Urinary bladder (tissue), 4 donors: ENCODE results near the gene ALK. TPM values are rescaled to one million over a fixed set of nuclear protein-coding genes. Genes with fewer than 3 reads are reported as not detected.

Experiments
- DNase-seq: peaks from one replicate; pipeline ENCODE4 v3.0.0-alpha.2; 2015; ENCODE audit errors: extremely low spot score
- H3K27ac ChIP-seq: one replicate; pipeline ENCODE4 v1.5.1; 2013; ENCODE audit warnings: low read depth, mild to moderate bottlenecking, moderate library complexity
- H3K36me3 ChIP-seq: one replicate; pipeline ENCODE4 v1.6.1; 2013; ENCODE audit warnings: mild to moderate bottlenecking, moderate library complexity; ENCODE audit not compliant: insufficient read depth
- H3K4me1 ChIP-seq: one replicate; pipeline ENCODE4 v1.6.1; 2013; ENCODE audit warnings: mild to moderate bottlenecking, moderate library complexity; ENCODE audit not compliant: insufficient read depth
- H3K4me3 ChIP-seq: one replicate; pipeline ENCODE4 v1.5.1; 2013; ENCODE audit warnings: low read depth, low read length
- WGBS: extraction: QIAGEN DNeasy Blood & Tissue Kit; methylation state at CpG from one replicate; pipeline ENCODE4 v1.1.7; 2013; 5-methylcytosine and 5-hydroxymethylcytosine counted together
- polyA plus RNA-seq: library from polyadenylated mRNA; stranded (reverse); fragments of 200-250 nt; gene quantifications from one replicate; pipeline ENCODE4 v1.2.3, GENCODE V29; 2013
- total RNA-seq: library from RNA; depleted of rRNA; stranded (reverse); fragments of >200 nt; gene quantifications from one replicate; pipeline ENCODE4 v1.2.3, GENCODE V29; 2014
- donor health status: healthy with polysubstance abuse.
- donor health status: healthy.

ALK gene
- total and polyA plus RNA-seq, 2 donors = 0.29 to 1.0 TPM

DNA sequence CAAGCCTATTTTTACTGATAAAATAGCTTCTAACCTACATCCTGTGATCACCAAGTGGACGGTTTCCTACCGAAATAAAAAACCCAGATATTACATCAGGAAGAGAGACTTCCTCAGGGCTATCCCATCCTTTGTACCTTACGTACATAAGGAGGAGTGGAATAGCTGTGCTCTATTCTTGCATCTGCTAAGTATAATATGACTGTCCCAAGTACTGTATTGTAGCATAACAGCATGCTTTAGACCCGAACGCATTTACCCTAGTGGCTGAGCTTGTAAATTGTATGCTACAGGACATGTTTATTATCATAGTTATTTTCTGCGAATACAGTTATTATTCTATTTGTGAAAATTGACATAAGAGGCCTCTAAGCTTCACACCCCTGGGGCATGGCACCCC, 503.8 kb downstream of the ALK start:
- Histone ChIP-seq H3K36me3 (no peaks in the 10 kb centered on the region), H3K4me3 (no peak overlapping the region), H3K4me1 (no peaks in the 10 kb centered on the region), H3K27ac (no peak overlapping the region)
- WGBS = 74% methylated on average over 6 of the region's 6 CpGs
- DNase-seq = no peak

DNA sequence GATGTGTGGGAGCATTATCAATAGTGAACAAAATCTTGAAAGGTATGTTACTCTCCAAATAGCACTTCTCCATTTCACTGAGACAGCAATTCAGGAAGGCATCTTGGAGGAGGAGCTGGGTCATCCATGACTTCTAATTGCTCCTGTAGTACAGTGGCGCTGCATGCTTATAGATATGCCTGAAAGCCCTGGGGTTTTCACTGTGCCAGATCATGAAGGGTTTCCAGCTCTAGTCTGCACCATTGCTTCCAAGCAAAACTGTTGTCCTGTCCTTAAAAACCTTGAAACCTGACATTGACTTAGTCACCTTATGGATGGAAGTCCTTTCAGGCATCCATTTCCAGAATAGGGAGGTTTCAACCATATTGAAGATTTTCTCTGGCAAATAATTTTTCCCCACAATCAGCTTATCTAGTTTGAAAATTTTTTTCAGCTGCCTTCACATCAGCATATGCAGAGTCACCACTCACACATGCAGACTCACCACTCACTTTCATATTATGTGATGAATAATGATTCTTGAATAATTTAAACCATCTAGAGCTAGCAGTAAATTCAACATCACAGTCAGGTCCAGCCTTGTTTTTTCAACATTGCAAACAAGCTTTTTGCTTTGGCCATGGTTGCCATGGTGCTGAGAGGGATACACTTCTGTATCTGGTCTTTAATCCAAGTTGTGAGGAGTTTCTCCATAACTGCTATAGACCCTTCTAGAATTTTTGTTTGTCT, 509.0 kb downstream of the ALK start:
- Histone ChIP-seq H3K36me3 (no peaks in the 10 kb centered on the region), H3K4me3 (no peak overlapping the region), H3K4me1 (no peaks in the 10 kb centered on the region), H3K27ac (no peak overlapping the region)
- no peak for DNase-seq
- WGBS = 93% methylated on average over 1 of the region's 1 CpG

DNA sequence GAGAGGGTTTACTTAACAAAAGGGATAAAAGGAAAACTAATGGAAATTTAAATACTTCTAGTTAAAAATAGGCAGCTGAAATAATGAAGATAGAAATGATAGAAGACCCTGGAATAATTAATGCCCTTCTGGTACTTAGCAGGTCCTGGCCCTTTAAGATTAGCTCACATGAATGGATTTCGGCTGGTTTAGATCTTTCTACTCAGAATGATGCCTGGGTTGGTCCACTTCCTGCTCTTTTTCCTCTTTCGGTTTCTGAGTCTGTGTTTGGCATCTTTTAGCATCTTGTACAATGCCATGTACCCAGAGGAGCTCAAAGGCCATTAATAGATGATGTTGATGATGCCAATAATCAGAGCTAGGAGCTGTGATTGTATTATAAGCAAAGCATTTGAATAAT, 515.7 kb downstream of the ALK start:
- 46% methylated on average over 2 of the region's 2 CpGs for WGBS

GRCh38 chr2:29405266-29405665, 516.1 kb downstream of the ALK start:
- H3K4me1 ChIP-seq = no peaks in the 10 kb centered on the region
- WGBS = 85% methylated on average over 5 of the region's 5 CpGs
- H3K27ac ChIP-seq = no peak overlapping the region
- no peak overlapping the region for H3K4me3 ChIP-seq
- H3K36me3 ChIP-seq = no peaks in the 10 kb centered on the region
- DNase-seq = no peak

More for the DNA sequence above, 515.7 kb downstream of the ALK start:
- Histone ChIP-seq H3K4me1 (no peaks in the 10 kb centered on the region), H3K27ac (no peak overlapping the region), H3K4me3 (no peak overlapping the region), H3K36me3 (no peaks in the 10 kb centered on the region)
- no peak for DNase-seq

DNA sequence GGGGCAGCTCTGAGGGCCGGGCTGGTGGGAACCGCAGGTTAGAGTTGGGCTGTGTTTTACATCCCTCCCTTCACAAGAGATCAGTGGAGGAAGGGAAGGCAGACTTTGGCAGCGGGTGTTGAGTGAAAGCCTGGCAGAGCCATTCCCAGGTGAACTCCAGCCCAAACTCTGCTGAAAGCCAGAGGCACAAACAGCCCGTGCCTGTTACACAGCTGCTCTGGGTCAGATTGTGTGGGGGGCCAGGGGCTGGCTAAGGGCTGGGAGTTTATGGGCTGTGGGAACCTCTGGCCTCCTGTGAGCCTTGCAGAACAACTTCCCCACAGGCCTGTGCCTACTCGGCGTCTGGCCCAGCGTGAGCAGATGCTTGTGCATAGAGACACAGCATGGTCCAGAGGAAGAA, 519.4 kb downstream of the ALK start:
- H3K4me1 ChIP-seq = no peaks in the 10 kb centered on the region
- no peak for DNase-seq
- H3K36me3 ChIP-seq = no peaks in the 10 kb centered on the region
- no peak overlapping the region for H3K27ac ChIP-seq
- WGBS = 69% methylated on average over 7 of the region's 7 CpGs
- no peak overlapping the region for H3K4me3 ChIP-seq

DNA sequence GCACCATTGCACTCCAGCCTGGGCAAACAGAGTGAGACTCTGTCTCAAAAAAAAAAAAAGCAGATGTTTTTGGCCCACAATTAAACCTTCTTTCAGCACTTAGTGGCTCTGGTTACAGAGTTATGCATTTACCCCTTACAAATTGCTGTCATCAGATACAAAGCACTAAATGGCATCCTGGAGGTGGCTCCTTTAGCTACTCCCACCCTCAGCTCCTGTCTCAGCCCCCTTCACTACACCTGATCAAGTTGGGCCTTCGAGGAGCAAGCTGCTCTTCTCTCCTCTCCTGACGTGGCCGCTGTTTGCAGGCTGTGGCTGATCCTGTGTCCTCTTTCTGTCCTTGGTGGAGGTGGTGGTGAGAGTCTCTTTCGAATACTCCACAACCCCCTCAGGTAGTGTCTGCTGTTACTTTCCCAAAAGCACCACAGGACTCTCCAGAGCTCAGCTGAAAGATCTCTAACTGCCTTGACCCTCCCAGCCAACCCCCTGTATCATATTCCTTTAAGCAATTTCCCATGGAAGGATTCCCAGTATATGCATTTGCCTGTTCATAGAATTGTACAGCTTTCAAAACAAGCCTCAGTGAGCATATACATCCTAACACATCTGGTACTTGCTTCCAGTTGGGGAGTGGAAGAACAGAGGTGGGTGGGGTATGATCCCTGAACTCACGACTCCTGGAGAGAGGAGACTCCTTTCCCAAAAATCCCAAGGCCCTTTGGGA, 520.3 kb downstream of the ALK start:
- 67% methylated on average over 5 of the region's 5 CpGs for WGBS
- no peak overlapping the region for H3K4me3 ChIP-seq
- no peaks in the 10 kb centered on the region for H3K36me3 ChIP-seq
- no peak for DNase-seq
- H3K4me1 ChIP-seq = no peaks in the 10 kb centered on the region
- no peak overlapping the region for H3K27ac ChIP-seq

- H3K4me1 ChIP-seq = no peaks in the 10 kb centered on the region
- WGBS = 51% methylated on average over 8 of the region's 8 CpGs
- no peak overlapping the region for H3K27ac ChIP-seq
- H3K4me3 ChIP-seq = no peak overlapping the region
- H3K36me3 ChIP-seq = no peaks in the 10 kb centered on the region
- no peak for DNase-seq
These were observed 522.8 kb downstream of the ALK start for GRCh38 chr2:29398384-29399237.

- Histone ChIP-seq H3K27ac (no peak overlapping the region), H3K4me3 (no peak overlapping the region), H3K4me1 (no peaks in the 10 kb centered on the region), H3K36me3 (no peaks in the 10 kb centered on the region)
- DNase-seq = no peak
- WGBS = 64% methylated on average over 4 of the region's 4 CpGs
These were observed 523.7 kb downstream of the ALK start for GRCh38 chr2:29397713-29398112.

DNA sequence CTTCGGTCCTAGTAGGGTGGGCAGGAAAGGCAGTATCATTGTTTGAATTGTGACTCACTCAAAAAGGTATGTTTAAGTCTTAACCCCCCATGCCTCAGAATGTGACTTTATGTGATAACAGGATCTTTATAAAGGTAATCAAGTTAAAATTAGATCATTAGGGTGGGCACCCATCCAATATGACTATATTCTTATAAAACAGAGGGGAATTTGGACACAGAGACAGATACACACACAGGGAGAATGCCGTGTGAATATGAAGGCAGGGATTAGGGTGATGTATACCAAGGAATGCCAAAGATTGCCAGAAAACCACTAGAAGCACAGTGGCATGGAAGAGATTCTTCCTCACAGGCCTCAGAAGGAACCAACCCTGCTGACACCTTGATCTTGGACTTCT, 524.3 kb downstream of the ALK start:
- no peak overlapping the region for H3K27ac ChIP-seq
- no peak for DNase-seq
- no peaks in the 10 kb centered on the region for H3K4me1 ChIP-seq
- no peaks in the 10 kb centered on the region for H3K36me3 ChIP-seq
- no peak overlapping the region for H3K4me3 ChIP-seq
- WGBS = 74% methylated on average over 2 of the region's 2 CpGs

DNA sequence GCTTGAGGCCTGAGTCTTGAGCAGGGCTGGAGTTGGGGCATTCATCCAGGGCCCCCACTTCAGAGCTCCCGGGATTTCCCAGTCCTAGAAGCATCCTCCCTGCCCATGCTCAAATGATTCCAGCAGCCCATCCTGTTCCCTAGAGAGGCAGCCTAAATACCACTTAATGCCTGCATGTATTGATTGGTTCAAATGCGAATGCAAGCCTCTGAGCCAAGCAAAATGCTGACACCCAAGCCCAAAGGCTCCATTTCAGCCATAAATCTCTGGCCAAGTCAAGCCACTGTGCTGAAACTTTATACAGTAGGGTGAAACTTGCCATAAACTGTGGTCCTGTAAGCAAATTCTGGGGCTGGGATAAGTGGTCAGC, 526.4 kb downstream of the ALK start:
- Histone ChIP-seq H3K27ac (no peak overlapping the region), H3K4me3 (no peak overlapping the region), H3K4me1 (no peaks in the 10 kb centered on the region), H3K36me3 (no peaks in the 10 kb centered on the region)
- 60% methylated on average over 2 of the region's 2 CpGs for WGBS
- DNase-seq = no peak

GRCh38 chr2:29394311-29394980, 526.9 kb downstream of the ALK start:
- WGBS = 47% methylated on average over 1 of the region's 1 CpG
- Histone ChIP-seq H3K4me1 (no peaks in the 10 kb centered on the region), H3K36me3 (no peaks in the 10 kb centered on the region), H3K27ac (no peak overlapping the region), H3K4me3 (no peak overlapping the region)
- DNase-seq = no peak

- 78% methylated on average over 1 of the region's 1 CpG for WGBS
- no peak overlapping the region for H3K27ac ChIP-seq
- no peaks in the 10 kb centered on the region for H3K4me1 ChIP-seq
- H3K4me3 ChIP-seq = no peak overlapping the region
- DNase-seq = no peak
- H3K36me3 ChIP-seq = no peaks in the 10 kb centered on the region
These were observed 527.7 kb downstream of the ALK start for GRCh38 chr2:29393676-29394075.

DNA sequence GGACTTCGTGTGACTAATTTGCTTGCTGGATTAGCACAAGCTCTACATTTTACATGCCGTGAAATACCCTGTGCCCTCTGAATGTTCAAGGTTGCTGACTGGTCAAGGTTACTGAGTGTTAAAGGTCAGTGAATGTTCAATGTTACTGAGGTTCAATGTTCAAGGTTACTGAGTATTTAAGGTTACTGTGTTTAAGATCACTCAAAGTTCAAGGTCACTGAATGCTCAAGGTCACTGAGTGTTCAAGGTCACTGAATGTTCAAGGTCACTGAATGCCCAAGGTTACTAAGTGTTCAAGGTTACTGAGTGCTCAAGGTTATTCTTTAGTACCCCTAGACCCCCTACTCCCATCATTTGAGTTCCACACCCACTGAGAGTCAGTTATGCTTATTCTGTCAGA, 528.6 kb downstream of the ALK start:
- no peaks in the 10 kb centered on the region for H3K36me3 ChIP-seq
- H3K4me3 ChIP-seq = no peak overlapping the region
- H3K27ac ChIP-seq = no peak overlapping the region
- no peaks in the 10 kb centered on the region for H3K4me1 ChIP-seq
- 85% methylated on average over 2 of the region's 2 CpGs for whole genome bisulfite sequencing
- DNase-seq = no peak
